Omental fat pad (tissue), 4 donors: ENCODE data around the gene MIA3. TPM values are rescaled to one million over a fixed set of nuclear protein-coding genes. Genes with fewer than 3 reads are reported as not detected.

ENCODE experiments used
- ATAC-seq: fragments of 150-250 bp; one replicate; pipeline ENCODE4 v1.9.1; 2016; ENCODE audit warnings: mild to moderate bottlenecking, moderate library complexity; ENCODE audit not compliant: low FRiP score
- DNase-seq: peaks from one replicate; pipeline ENCODE4 v3.0.0-alpha.2; 2019; ENCODE audit warnings: low spot score
- CTCF ChIP-seq, 3 donors: fragments of 450-650 bp; IDR thresholded peaks; one replicate each; pipeline ENCODE4 v1.5.1; 2016 to 2017; ENCODE audit warnings: antibody characterized with exemption in 3 of 3, mild to moderate bottlenecking in 3 of 3, moderate library complexity in 2 of 3
- total RNA-seq, 4 donors: library from RNA; depleted of rRNA; stranded (reverse); fragments of >200 nt; gene quantifications; one replicate each; pipeline ENCODE4 v1.1.0, GENCODE V29; 2016

MIA3 gene
- total RNA-seq, 4 donors from 2014 or later: 33.3 to 98.2 (median 52.4) TPM

DNA sequence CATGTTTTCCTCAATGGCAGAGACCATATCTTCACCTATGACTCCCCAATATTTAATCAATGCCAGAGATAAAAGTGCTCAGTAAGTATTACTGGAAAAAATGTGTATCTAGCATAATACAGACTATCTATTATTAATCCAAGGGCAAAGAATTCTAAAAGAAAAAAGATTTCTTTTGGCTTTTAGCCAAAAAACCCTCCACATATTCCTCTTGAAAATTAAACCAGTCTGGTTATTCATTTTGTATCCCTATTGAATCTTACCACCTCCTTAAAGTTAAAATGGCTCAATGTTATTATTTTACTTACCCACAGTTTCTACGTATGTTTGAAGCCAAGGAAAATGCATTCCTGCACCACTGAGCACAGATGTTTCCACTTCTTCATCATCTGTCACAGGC lies 29.8 kb upstream of the MIA3 start:
- TF ChIP-seq CTCF (IDR thresholded peaks at IDR 0.05): no peak
- DNase-seq: no peak
- no peak for ATAC-seq

DNA sequence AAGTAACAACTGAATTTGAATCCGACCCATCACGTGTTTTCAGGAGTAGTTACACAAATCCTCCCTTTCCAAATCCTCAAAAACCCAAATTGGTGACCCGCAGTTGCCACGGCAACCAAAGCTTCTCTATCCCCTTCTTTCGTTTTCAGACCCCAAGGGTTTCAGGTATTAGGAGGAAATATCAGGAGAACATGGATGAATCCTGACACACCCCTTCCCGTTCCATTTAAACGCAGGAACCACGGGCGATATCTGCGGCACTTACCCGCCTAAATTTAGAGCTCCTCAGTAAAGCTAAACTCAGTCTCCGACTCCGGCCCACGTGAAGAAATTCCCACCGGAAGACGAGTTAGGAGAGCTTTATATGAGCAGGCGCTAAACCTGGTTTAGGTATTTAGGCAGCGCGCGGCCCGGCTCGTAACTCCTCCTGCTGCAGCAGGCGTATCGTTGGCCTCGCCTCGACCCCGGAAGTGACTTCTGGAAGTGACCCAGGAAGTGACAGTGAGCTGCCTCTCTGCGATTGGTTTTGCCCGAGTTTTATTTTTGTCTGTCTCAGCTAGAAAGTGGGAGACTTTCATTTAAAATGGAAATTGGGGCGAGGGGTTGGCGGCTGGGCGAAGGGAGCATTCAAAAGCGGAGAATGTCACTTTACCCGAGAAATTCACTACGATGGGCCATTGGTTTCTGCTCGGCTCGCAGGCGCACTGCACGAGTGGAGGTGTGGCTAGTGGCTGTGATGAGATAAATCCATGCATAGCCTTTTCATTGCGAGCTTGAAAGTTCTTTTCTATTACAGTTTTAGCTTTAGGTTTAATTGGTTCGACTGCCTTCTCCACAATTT lies 28.2 kb upstream of the MIA3 start, which contains the start of gene TAF1A:
TAF1A (minus strand) TSS at position 472 of the 841 bp plus-strand sequence.
- TF ChIP-seq CTCF (IDR thresholded peaks at IDR 0.05): no peak
- peak; percentile 92 for ATAC-seq
- peak; percentile 55 for DNase-seq

GRCh38 chr1:222592171-222592570 lies 25.7 kb upstream of the MIA3 start:
- DNase-seq: no peak
- TF ChIP-seq CTCF (IDR thresholded peaks at IDR 0.05): no peak
- ATAC-seq: no peak

DNA sequence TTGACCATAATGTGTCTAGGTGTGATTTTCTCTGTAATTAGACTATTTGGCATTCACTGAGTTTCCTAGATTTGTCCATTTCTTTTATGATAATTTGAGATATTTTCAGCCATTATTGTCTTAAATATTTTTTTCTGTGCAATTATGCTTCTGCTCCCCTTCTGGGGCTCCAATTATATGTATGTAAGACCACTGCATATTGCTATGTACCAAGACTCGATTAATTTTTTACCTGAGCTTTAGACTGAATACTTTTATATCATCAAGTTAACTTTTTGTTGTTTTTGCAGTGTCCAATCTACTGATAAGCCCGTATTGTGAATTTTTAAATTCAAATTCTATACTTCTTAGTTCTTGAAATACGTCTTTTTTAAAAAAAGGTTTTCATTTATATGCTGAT lies 23.1 kb upstream of the MIA3 start:
- DNase-seq (no peak), ATAC-seq (no peak)
- no peak for TF ChIP-seq CTCF (IDR thresholded peaks at IDR 0.05)

DNA sequence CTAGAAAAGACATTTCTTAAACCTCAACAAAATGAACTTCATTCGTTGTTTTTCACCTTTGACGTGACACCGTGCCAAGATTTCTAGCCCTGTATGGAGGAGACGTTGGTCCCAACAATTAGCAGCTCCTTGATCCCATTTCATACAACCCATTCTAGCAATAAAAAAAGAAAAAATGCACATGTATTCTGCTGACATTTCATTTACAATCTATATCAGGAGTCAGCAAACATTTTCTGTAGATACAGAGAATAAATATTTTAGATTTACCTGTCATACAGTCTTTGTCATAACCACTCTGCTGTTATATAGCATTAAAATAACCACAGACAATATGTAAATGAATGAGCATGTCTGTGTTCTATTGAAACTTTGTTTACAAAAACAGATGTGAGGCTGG lies 21.2 kb upstream of the MIA3 start:
- ATAC-seq (no peak), DNase-seq (no peak)
- no peak for TF ChIP-seq CTCF (IDR thresholded peaks at IDR 0.05)

DNA sequence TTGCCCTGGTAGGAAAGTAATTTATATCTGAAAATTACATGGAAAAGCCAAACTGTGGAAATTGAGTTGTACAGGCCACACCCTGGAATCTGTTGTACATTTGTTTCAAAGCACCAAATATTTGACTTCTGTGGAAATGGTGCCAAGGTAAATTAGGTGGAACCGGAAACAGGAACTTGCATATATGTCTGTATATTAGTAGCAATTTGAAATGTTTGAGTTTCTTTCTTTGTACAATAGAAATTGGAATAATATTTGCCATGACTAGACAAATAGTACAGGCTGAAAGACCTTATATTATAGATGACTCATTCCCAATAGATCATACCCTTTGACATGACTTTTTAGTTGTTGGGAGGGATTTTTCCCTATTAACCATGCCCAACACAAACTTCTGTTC lies 17.6 kb upstream of the MIA3 start:
- TF ChIP-seq CTCF (IDR thresholded peaks at IDR 0.05): no peak
- no peak for ATAC-seq
- no peak for DNase-seq

GRCh38 chr1:222601257-222601656 lies 16.6 kb upstream of the MIA3 start:
- TF ChIP-seq CTCF (IDR thresholded peaks at IDR 0.05): no peak
- no peak for DNase-seq

More at GRCh38 chr1:222601257-222601656, 16.6 kb upstream of the MIA3 start:
- ATAC-seq: no peak
